ENCODE results near the gene OR9K2. TPM values are rescaled to one million over a fixed set of nuclear protein-coding genes. Genes with fewer than 3 reads are reported as not detected.
A peak's percentile ranks its signal among the peaks of the same experiment; 100 is the strongest.

The OR9K2 gene
- total RNA-seq, 1 donor from 2014 or later: not detected

DNA sequence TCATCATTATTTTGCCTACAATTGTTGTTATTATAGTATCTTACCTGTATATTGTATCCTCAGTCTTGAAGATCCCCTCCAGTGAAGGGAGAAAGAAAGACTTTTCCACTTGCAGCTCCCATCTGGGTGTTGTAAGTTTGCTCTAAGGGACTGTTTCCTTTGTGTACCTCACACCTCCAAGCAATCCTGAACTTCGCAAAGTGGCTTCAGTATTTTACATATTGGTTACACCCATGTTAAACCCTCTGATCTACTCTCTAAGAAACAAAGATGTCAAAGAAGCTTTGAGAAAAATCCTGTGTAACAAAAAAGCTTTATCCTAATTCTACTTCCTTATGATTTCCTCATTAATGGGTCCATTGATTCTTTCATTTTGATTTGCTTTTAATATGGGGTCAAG is 10.1 kb upstream of the OR9K2 start:
- Mint-ChIP-seq H3K36me3 (ENCODE audit: low read depth, unreplicated experiment) (no peaks in the 10 kb centered on the region), H3K9me3 (ENCODE audit: unreplicated experiment) (no peaks in the 10 kb centered on the region), H3K4me1 (ENCODE audit: low read depth, unreplicated experiment) (no peaks in the 10 kb centered on the region), H3K27me3 (ENCODE audit: low read depth, unreplicated experiment) (no peaks in the 10 kb centered on the region), H3K4me3 (ENCODE audit: unreplicated experiment) (no peak overlapping the region), H3K27ac (ENCODE audit: unreplicated experiment) (no peak overlapping the region)
- no peaks in the 10 kb centered on the region for H3K9me3 ChIP-seq (ENCODE audit: insufficient read depth, low read depth, low read length)
- TF ChIP-seq EZH2 (IDR thresholded peaks at IDR 0.05; ENCODE audit: insufficient read depth, low read length) (no peak), CTCF (IDR thresholded peaks at IDR 0.05; ENCODE audit: insufficient read depth, low read depth, low read length) (no peak)
- H2AFZ ChIP-seq (ENCODE audit: low read depth, low read length): no peak overlapping the region
- no peak overlapping the region for H3K27ac ChIP-seq (ENCODE audit: low read depth, low read length)
- no peaks in the 10 kb centered on the region for H3K27me3 ChIP-seq (ENCODE audit: insufficient read depth, low read length)
- no peaks in the 10 kb centered on the region for H4K20me1 ChIP-seq (ENCODE audit: insufficient read depth, low read length)
- FAIRE-seq (no peak), DNase-seq (ENCODE audit: low read depth) (no peak)
- H3K4me1 ChIP-seq (ENCODE audit: insufficient read depth, low read length): no peaks in the 10 kb centered on the region
- H3K36me3 ChIP-seq (ENCODE audit: insufficient read depth, low read length): no peaks in the 10 kb centered on the region
- H3K9ac ChIP-seq (ENCODE audit: low read length): no peak overlapping the region
- no peak overlapping the region for H3K4me3 ChIP-seq (ENCODE audit: insufficient read depth, low read depth, low read length)
- no peak overlapping the region for H3K4me2 ChIP-seq (ENCODE audit: low read length)
- no peaks in the 10 kb centered on the region for H3K79me2 ChIP-seq (ENCODE audit: insufficient read depth, low read length)

- Mint-ChIP-seq H3K27me3 (ENCODE audit: low read depth, unreplicated experiment) (no peaks in the 10 kb centered on the region), H3K36me3 (ENCODE audit: low read depth, unreplicated experiment) (no peaks in the 10 kb centered on the region), H3K4me3 (ENCODE audit: unreplicated experiment) (no peak overlapping the region), H3K9me3 (ENCODE audit: unreplicated experiment) (no peaks in the 10 kb centered on the region), H3K4me1 (ENCODE audit: low read depth, unreplicated experiment) (no peaks in the 10 kb centered on the region), H3K27ac (ENCODE audit: unreplicated experiment) (no peak overlapping the region)
- no peak overlapping the region for H3K4me3 ChIP-seq (ENCODE audit: insufficient read depth, low read depth, low read length)
- no peaks in the 10 kb centered on the region for H4K20me1 ChIP-seq (ENCODE audit: insufficient read depth, low read length)
- no peaks in the 10 kb centered on the region for H3K4me1 ChIP-seq (ENCODE audit: insufficient read depth, low read length)
- TF ChIP-seq EZH2 (IDR thresholded peaks at IDR 0.05; ENCODE audit: insufficient read depth, low read length) (no peak), CTCF (IDR thresholded peaks at IDR 0.05; ENCODE audit: insufficient read depth, low read depth, low read length) (no peak)
- H3K36me3 ChIP-seq (ENCODE audit: insufficient read depth, low read length): no peaks in the 10 kb centered on the region
- no peaks in the 10 kb centered on the region for H3K9me3 ChIP-seq (ENCODE audit: insufficient read depth, low read depth, low read length)
- no peak overlapping the region for H2AFZ ChIP-seq (ENCODE audit: low read depth, low read length)
- H3K27ac ChIP-seq (ENCODE audit: low read depth, low read length): no peak overlapping the region
- no peak for FAIRE-seq
- H3K4me2 ChIP-seq (ENCODE audit: low read length): no peak overlapping the region
- DNase-seq (ENCODE audit: low read depth): no peak
- no peaks in the 10 kb centered on the region for H3K27me3 ChIP-seq (ENCODE audit: insufficient read depth, low read length)
- H3K9ac ChIP-seq (ENCODE audit: low read length): no peak overlapping the region
- no peaks in the 10 kb centered on the region for H3K79me2 ChIP-seq (ENCODE audit: insufficient read depth, low read length)
These were observed 6.6 kb downstream of the OR9K2 start for GRCh38 chr12:55132816-55133215.

DNA sequence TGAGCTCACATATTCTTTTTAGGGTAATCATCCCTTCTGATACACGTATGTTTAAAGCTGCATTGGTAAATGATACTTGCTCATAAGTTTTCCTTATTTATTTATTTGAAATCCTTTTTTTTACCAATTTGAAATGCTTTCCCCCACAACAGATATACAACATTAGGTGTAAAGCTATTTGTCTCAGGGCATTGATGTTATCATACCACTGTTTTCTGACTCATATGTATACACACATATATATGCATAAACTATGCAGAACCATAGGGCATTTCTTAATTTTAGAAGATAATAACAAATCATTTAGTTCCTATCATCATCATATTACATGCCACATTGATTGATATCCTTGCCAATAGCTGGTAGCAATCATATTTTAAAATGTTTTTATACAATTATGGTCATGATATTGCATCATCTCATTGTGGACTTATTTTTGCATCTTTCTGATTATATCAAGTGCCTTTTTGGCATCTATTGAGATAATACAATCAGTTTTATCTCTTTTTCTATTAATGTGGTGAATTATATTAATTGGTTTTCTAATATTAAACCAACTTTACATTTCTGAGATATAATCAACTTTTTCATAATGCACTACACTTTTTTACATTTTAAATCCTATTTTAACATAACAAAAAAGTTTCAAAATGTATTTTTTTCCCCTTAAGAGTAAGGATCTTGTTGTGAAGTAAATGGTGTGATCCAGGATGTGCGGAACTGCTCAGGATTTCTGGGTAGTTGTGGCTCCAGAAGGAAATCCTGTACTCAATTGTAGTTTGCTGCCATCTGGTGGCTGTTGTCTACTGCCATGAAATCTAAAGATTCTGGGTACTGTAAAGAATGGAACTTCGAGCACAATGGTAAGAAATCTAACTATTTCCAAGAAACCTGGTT is 16.7 kb downstream of the OR9K2 start:
- Histone ChIP-seq H3K4me3 (ENCODE audit: insufficient read depth, low read depth, low read length) (no peak overlapping the region), H4K20me1 (ENCODE audit: insufficient read depth, low read length) (no peaks in the 10 kb centered on the region), H3K36me3 (ENCODE audit: insufficient read depth, low read length) (no peaks in the 10 kb centered on the region), H3K4me1 (ENCODE audit: insufficient read depth, low read length) (no peaks in the 10 kb centered on the region), H2AFZ (ENCODE audit: low read depth, low read length) (no peak overlapping the region), H3K27ac (ENCODE audit: low read depth, low read length) (no peak overlapping the region), H3K9me3 (ENCODE audit: insufficient read depth, low read depth, low read length) (no peaks in the 10 kb centered on the region), H3K9ac (ENCODE audit: low read length) (no peak overlapping the region), H3K27me3 (ENCODE audit: insufficient read depth, low read length) (no peaks in the 10 kb centered on the region), H3K4me2 (ENCODE audit: low read length) (no peak overlapping the region), H3K79me2 (ENCODE audit: insufficient read depth, low read length) (no peaks in the 10 kb centered on the region)
- FAIRE-seq (peak; percentile 80), DNase-seq (ENCODE audit: low read depth) (peak; percentile 10)
- Mint-ChIP-seq H3K4me3 (ENCODE audit: unreplicated experiment) (no peak overlapping the region), H3K4me1 (ENCODE audit: low read depth, unreplicated experiment) (no peaks in the 10 kb centered on the region), H3K27me3 (ENCODE audit: low read depth, unreplicated experiment) (no peaks in the 10 kb centered on the region), H3K36me3 (ENCODE audit: low read depth, unreplicated experiment) (no peaks in the 10 kb centered on the region), H3K9me3 (ENCODE audit: unreplicated experiment) (no peaks in the 10 kb centered on the region), H3K27ac (ENCODE audit: unreplicated experiment) (no peak overlapping the region)
- TF ChIP-seq EZH2 (IDR thresholded peaks at IDR 0.05; ENCODE audit: insufficient read depth, low read length) (no peak), CTCF (IDR thresholded peaks at IDR 0.05; ENCODE audit: insufficient read depth, low read depth, low read length) (peak; percentile 66)
